Spinal cord (tissue), 10 donors: ENCODE results near the gene AK4. TPM values are rescaled to one million over a fixed set of nuclear protein-coding genes. Genes with fewer than 3 reads are reported as not detected.
A peak's percentile ranks its signal among the peaks of the same experiment; 100 is the strongest.

Experiments
- DNase-seq, 6 donors: peaks; one replicate each; pipeline versions ENCODE4 v3.0.0 to v3.0.0-alpha.2; 2013 to 2015; ENCODE audit warnings: low spot score in 6 of 6, low read depth in 4 of 6
- H3K27ac ChIP-seq: one replicate; pipeline ENCODE4 v1.5.1; 2013; ENCODE audit warnings: low read depth, low read length, control low read depth
- H3K27me3 ChIP-seq: one replicate; pipeline ENCODE4 v1.6.1; 2013; ENCODE audit warnings: low read length; ENCODE audit not compliant: control insufficient read depth, insufficient read depth
- H3K36me3 ChIP-seq: one replicate; pipeline ENCODE4 v1.6.1; 2013; ENCODE audit warnings: low read length; ENCODE audit not compliant: control insufficient read depth, insufficient read depth
- H3K4me1 ChIP-seq: one replicate; pipeline ENCODE4 v1.6.1; 2013; ENCODE audit warnings: low read length; ENCODE audit not compliant: control insufficient read depth, insufficient read depth
- H3K4me3 ChIP-seq: one replicate; pipeline ENCODE4 v1.5.1; 2013; ENCODE audit warnings: low read depth, low read length, control low read depth
- H3K9me3 ChIP-seq: one replicate; pipeline ENCODE4 v1.6.1; 2013; ENCODE audit warnings: low read length; ENCODE audit not compliant: control insufficient read depth, insufficient read depth
- WGBS: methylation state at CpG from one replicate; pipeline ENCODE4 v1.1.5; 2013; ENCODE audit warnings: missing lambda C conversion rate; ENCODE audit not compliant: insufficient coverage; 5-methylcytosine and 5-hydroxymethylcytosine counted together
- polyA plus RNA-seq, 2 donors: library from polyadenylated mRNA; unstranded; fragments of 120-200 nt; gene quantifications; one replicate each; pipeline ENCODE4 v1.2.1, GENCODE V29; 2013; ENCODE audit not compliant: insufficient read length in 2 of 2
- total RNA-seq, 2 donors: library from RNA; depleted of rRNA in 1 of 2; stranded (reverse); fragments of 120-200 nt in 1 of 2; fragments of >200 nt in 1 of 2; gene quantifications; one replicate each; pipeline versions ENCODE4 v1.2.3 to v1.2.4, GENCODE V29; 2013 to 2014
- donor health status: healthy.

AK4 gene
- total and polyA plus RNA-seq, 4 donors = 19.2 to 36.2 (median 26.5) TPM

DNA sequence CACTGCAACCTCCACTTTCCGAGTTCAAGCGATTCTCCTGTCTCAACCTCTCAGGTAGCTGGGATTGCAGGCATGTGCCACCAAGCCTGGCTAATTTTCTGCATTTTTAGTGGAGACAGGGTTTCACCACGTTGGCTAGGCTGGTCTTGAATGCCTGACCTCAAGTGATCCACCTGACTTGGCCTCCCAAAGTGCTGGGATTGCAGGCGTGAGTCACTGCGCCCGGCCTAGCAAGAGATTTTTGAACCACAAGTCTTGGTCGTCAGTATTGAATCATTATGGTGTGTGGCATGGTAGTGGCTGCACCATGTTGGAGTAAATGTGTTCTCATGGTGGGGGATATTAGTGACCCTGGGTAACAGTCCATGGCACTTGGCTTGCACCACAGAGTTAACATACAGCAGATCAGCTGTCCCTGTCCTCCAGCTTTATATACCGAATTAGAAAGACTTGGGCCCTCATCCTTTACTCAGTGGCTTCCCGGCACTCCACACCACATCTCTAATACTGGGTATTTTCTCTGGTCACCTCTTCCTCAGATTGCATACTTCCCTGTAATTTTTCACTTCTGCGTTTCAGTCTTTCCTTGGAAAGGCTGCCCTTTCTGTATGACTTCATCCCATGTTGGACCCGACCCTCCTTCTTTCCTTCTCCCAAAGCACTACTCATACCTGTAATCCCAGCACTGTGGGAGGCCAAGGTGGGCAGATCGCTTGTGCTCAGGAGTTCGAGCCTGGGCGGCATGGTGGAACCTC lies 25.1 kb downstream of the AK4 start:
- Histone ChIP-seq H3K4me3 (no peak overlapping the region), H3K9me3 (no peaks in the 10 kb centered on the region), H3K27ac (no peak overlapping the region), H3K36me3 (no peaks in the 10 kb centered on the region), H3K27me3 (no peaks in the 10 kb centered on the region), H3K4me1 (peaks cover 12% of the 10 kb centered on the region)
- DNase-seq = no peak
- 96% methylated on average over 11 of the region's 14 CpGs for WGBS

DNA sequence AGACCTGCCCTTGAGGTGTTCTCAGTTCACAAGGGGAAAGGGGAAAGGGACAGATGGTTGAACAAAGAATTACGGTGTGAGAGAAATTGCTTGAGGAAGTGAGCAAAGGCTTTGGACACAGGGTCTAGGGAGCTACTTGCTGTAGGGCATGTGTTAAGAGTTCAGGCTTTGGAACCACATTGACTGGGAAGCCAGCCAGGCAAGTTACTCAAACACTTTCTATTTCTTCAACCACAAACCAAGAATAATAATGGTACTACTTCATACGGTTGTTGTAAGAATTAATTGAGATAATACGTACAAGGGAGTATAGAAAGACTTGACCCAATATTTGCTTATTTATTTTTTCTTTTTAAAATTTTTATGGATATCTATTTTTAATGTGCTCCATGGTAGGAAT lies 26.6 kb downstream of the AK4 start:
- H3K36me3 ChIP-seq = no peaks in the 10 kb centered on the region
- DNase-seq = peak in 1 of 6 donors; percentile 73
- H3K4me3 ChIP-seq = no peak overlapping the region
- WGBS = no CpG with 5 or more reads among the region's 3 CpGs
- no peaks in the 10 kb centered on the region for H3K9me3 ChIP-seq
- no peaks in the 10 kb centered on the region for H3K27me3 ChIP-seq
- peak overlapping the region; percentile 6 for H3K27ac ChIP-seq
- peaks cover 12% of the 10 kb centered on the region for H3K4me1 ChIP-seq

DNA sequence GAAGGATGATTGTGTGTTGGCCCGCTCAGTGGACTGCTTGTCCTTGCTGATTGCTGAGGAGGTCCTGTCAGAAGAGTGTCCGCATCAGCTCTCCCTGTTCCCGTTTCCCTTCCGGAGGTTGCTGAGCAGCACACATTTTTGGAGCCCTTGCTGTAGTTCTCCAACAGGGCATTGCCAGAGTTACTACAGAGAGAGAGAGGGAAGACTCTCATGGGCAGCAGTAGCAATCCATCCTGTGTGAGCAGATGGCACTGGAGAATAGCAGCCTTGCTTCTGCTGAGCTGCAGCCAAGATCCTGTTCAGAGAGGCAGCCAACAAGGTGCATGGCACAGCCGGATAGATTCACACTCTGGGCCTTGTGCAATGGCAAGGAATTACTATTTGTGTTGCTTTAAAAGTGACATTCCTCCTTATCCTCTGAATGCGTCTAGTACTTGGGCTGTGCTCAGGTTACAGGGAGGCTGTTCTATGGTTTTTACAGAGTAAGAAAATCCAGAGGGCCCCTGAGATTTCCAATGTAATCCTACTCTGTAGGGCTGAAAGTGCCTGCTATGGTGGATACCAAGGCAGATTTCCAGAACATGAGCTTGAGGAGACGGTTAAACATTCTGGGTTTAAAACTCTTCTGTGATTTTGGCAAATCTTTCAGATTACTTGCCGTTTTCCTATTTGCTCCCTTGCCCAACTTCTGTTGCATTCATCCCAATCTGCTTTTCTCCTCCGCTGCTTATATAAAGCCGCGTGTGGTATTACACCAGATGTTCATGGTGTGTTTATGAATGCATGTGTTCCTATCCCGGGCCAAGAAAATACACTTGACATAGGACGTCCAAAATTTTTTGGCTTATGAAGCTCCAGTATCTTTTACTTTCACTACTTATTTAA lies 27.4 kb downstream of the AK4 start:
- WGBS = 47% methylated on average over 7 of the region's 13 CpGs
- peak in 2 of 6 donors; percentile 81 to 94 for DNase-seq
- H3K36me3 ChIP-seq = no peaks in the 10 kb centered on the region
- H3K4me3 ChIP-seq = no peak overlapping the region
- H3K4me1 ChIP-seq = peaks cover 12% of the 10 kb centered on the region
- H3K27me3 ChIP-seq = no peaks in the 10 kb centered on the region
- H3K9me3 ChIP-seq = no peaks in the 10 kb centered on the region
- H3K27ac ChIP-seq = peak overlapping the region; percentile 31

DNA sequence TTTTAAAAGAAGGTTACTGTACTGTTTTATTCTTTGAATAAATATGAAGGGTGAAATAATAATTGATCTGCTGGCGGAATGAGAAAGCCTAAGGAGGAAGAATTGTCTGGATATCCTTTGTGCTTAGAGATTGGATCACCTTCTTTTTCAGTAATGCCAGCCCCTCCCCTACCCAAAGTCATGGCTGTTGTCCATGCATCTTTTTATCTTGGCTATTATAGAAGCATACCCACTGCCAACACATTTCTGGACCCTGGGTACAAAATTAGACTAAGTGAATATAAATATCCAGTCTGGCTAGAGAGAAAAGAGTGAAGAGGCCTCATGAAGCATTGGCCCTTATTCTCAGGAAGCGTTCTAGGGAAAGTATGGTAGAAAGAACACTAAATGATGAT lies 28.1 kb downstream of the AK4 start:
- Histone ChIP-seq H3K27ac (peak overlapping the region; percentile 31), H3K4me1 (peaks cover 9% of the 10 kb centered on the region), H3K4me3 (no peak overlapping the region), H3K36me3 (no peaks in the 10 kb centered on the region), H3K27me3 (no peaks in the 10 kb centered on the region), H3K9me3 (no peaks in the 10 kb centered on the region)
- no CpG with 5 or more reads among the region's 2 CpGs for WGBS
- DNase-seq = peak in 2 of 6 donors; percentile 59 to 87

DNA sequence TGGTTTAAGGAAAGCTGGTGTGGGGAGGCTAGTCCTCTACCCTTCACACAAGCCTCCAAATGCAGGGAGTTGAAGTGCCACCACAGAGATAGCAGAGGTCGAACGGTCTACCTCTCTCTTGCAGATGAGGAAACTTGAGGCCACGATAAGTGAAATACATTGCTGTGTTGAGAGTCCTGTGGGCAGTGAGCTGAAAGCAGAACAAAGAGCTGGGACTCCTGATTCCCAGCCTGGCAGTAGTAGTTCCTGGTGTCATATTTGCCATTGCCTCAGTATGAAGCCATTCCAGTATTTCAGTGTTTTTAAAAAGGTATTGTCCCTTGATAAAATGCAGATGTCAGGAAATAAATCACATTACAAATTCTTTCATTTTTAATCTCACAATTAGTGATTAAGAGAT lies 28.6 kb downstream of the AK4 start:
- Histone ChIP-seq H3K4me1 (peaks cover 9% of the 10 kb centered on the region), H3K27ac (no peak overlapping the region)

DNA sequence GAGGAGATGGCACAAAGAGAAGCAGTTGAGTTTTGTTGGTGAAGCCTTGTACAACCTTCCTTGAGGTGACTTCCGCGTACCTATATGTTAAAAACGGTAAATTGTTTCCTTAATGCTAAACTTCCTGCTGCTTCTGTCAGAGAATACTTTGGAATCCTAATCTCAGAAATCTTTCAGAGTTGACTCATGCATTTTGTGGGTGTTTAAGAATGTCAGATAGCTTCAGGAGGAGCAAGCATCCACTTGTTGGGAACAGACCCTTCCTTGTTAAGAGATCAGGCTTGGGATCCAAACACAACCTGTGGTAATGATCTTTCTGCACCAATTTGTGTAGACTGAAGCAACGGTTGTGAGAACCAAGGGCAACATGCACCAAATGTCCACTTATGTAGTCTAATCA lies 29.5 kb downstream of the AK4 start:
- no peak overlapping the region for H3K27ac ChIP-seq
- peaks cover 9% of the 10 kb centered on the region for H3K4me1 ChIP-seq
- no peaks in the 10 kb centered on the region for H3K27me3 ChIP-seq
- H3K9me3 ChIP-seq = no peaks in the 10 kb centered on the region
- WGBS = 80% methylated on average over 1 of the region's 4 CpGs
- no peak for DNase-seq
- H3K36me3 ChIP-seq = no peaks in the 10 kb centered on the region
- H3K4me3 ChIP-seq = no peak overlapping the region

More for the DNA sequence above, 28.6 kb downstream of the AK4 start:
- H3K27me3 ChIP-seq = no peaks in the 10 kb centered on the region
- no peaks in the 10 kb centered on the region for H3K9me3 ChIP-seq
- no peak overlapping the region for H3K4me3 ChIP-seq
- no peaks in the 10 kb centered on the region for H3K36me3 ChIP-seq
- DNase-seq = no peak
- WGBS = 81% methylated on average over 3 of the region's 3 CpGs

DNA sequence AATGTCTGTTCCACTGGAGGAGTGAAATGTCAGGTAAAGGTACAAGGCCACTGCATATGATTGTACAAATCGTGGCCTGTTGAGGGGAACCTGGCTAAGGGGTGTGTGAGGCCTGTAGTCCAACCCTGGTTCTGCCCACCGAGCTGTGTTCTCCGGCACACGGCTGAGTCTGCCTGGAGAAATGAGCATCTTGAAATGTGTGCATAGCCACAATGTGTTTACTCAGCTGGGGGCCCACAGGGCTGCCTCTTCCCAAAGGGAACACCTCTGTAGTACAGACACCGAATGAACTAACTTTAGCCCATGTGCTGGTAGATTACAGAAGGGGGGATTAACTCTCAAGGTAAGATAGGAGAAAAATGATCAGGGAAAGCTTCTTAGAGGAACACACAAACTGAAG lies 30.2 kb downstream of the AK4 start:
- no peaks in the 10 kb centered on the region for H3K27me3 ChIP-seq
- H3K9me3 ChIP-seq = no peaks in the 10 kb centered on the region
- peaks cover 9% of the 10 kb centered on the region for H3K4me1 ChIP-seq
- no peak overlapping the region for H3K4me3 ChIP-seq
- H3K27ac ChIP-seq = no peak overlapping the region
- WGBS = 59% methylated on average over 4 of the region's 5 CpGs
- no peak for DNase-seq
- no peaks in the 10 kb centered on the region for H3K36me3 ChIP-seq

DNA sequence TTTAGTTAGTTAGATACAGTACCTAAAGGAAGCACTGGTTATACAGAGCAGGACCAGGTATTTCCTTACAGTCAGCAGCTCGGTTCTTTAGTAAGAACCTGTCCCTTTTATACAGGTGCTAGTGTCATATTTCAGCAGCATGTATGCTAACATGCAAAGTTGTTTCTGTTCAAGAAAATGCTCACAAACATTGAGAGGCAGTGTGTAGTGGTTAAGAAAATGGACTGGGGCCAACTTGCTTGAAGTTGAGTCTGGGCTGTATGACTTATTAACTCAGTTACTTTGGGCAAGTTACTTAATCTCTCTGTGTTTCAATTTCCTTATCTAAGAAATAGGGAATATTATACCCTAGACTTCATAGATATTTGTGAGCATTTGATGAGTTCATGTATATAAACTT lies 31.1 kb downstream of the AK4 start:
- no peak overlapping the region for H3K4me3 ChIP-seq
- H3K4me1 ChIP-seq = peaks cover 6% of the 10 kb centered on the region
- no peak for DNase-seq
- WGBS = 71% methylated on average over 1 of the region's 1 CpG
- H3K36me3 ChIP-seq = no peaks in the 10 kb centered on the region
- no peak overlapping the region for H3K27ac ChIP-seq
- H3K9me3 ChIP-seq = no peaks in the 10 kb centered on the region
- H3K27me3 ChIP-seq = no peaks in the 10 kb centered on the region

DNA sequence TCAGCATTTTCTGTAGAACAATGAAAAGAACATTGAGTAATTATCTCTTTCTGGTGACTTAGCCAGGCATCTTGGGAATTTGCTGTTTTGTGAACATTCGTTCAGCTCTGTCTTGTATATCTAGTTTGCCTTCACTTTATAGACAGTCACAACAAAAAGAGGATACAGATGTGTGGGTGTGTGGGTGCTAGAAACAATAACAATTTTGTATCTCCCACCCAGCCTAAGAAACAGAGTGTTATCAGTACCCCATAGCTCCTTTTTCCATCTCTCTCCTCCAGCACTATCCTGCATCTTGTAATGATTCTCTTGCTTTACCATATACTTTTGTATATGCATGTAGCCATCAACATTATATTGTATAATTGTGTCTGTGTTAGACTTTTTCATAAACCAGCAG lies 33.0 kb downstream of the AK4 start:
- WGBS = no CpG with 5 or more reads among the region's 1 CpG
- DNase-seq = no peak
- no peak overlapping the region for H3K4me3 ChIP-seq
- no peaks in the 10 kb centered on the region for H3K27me3 ChIP-seq
- H3K27ac ChIP-seq = no peak overlapping the region
- no peaks in the 10 kb centered on the region for H3K4me1 ChIP-seq
- no peaks in the 10 kb centered on the region for H3K36me3 ChIP-seq
- H3K9me3 ChIP-seq = no peaks in the 10 kb centered on the region
